DND-41 (cell line): ENCODE results near the gene GADD45A.
A peak's percentile ranks its signal among the peaks of the same experiment; 100 is the strongest.

Experiments
- ATAC-seq: fragments of 200-7000 bp; cut with Tn5 transposase; 3 replicates; pipeline ENCODE4 v1.9.1; 2021; ENCODE audit warnings: low read depth; ENCODE audit not compliant: insufficient read depth
- DNase-seq: peaks from one replicate; pipeline ENCODE4 v3.0.0-alpha.2; 2020
- H2AFZ ChIP-seq: 2 replicates; pipeline ENCODE4 v1.6.0; 2012; ENCODE audit warnings: low read depth, low read length
- H3K27ac ChIP-seq: 2 replicates; pipeline ENCODE4 v1.5.1; 2012; ENCODE audit warnings: low read length, inconsistent platforms
- H3K27me3 ChIP-seq: fragments of 200-600 bp; sonication (generic); 2 replicates; pipeline ENCODE4 v1.6.0; 2012; ENCODE audit warnings: low read length, mild to moderate bottlenecking, inconsistent platforms; ENCODE audit not compliant: insufficient read depth, poor library complexity
- H3K36me3 ChIP-seq: 2 replicates; pipeline ENCODE4 v1.5.1; 2012; ENCODE audit warnings: low read length, inconsistent platforms; ENCODE audit not compliant: insufficient read depth
- H3K4me1 ChIP-seq: 2 replicates; pipeline ENCODE4 v1.5.1; 2012; ENCODE audit warnings: mild to moderate bottlenecking, low read length; ENCODE audit not compliant: insufficient read depth
- H3K4me2 ChIP-seq: 2 replicates; pipeline ENCODE4 v1.6.0; 2012; ENCODE audit warnings: mild to moderate bottlenecking, moderate library complexity, low read length, inconsistent platforms; ENCODE audit not compliant: insufficient read depth
- H3K4me3 ChIP-seq, 2 experiments: fragments of 200-600 bp in 1 of 2; shearing (Covaris generic) in 1 of 2; 2 replicates each; pipeline ENCODE4 v1.5.1; 2012 to 2016; ENCODE audit warnings: inconsistent platforms in 2 of 2, low read length in 2 of 2, mild to moderate bottlenecking in 2 of 2, low read depth in 1 of 2, moderate library complexity in 1 of 2
- H3K79me2 ChIP-seq: 2 replicates; pipeline ENCODE4 v1.6.0; 2012; ENCODE audit warnings: low read length, inconsistent platforms; ENCODE audit not compliant: insufficient read depth
- H3K9ac ChIP-seq: 2 replicates; pipeline ENCODE4 v1.6.0; 2012; ENCODE audit warnings: low read depth, mild to moderate bottlenecking, inconsistent platforms, low read length, moderate library complexity
- H3K9me3 ChIP-seq: 2 replicates; pipeline ENCODE4 v1.5.1; 2012; ENCODE audit warnings: low read length, moderate library complexity, mild to moderate bottlenecking, inconsistent platforms; ENCODE audit not compliant: insufficient read depth, severe bottlenecking
- H4K20me1 ChIP-seq: 2 replicates; pipeline ENCODE4 v1.6.0; 2012; ENCODE audit warnings: low read length; ENCODE audit not compliant: insufficient read depth
- CTCF ChIP-seq: IDR thresholded peaks from 2 replicates; pipeline ENCODE4 v1.5.1; 2012; ENCODE audit warnings: borderline replicate concordance, low read length, moderate library complexity, mild to moderate bottlenecking; ENCODE audit not compliant: poor library complexity, severe bottlenecking; ENCODE audit errors: extremely low read depth
- EZH2 ChIP-seq: IDR thresholded peaks from 3 replicates; pipeline ENCODE4 v1.6.1; 2012; ENCODE audit warnings: borderline replicate concordance, low read depth, mild to moderate bottlenecking, moderate library complexity, low read length, inconsistent platforms; ENCODE audit not compliant: severe bottlenecking

Gene GADD45A

GRCh38 chr1:67736750-67737149 is 51.7 kb downstream of the GADD45A start:
- TF ChIP-seq EZH2: no peak
- no peak for TF ChIP-seq CTCF
- ATAC-seq (no peak), DNase-seq (no peak)
- Histone ChIP-seq H4K20me1 (no peaks in the 10 kb centered on the region), H3K36me3 (no peaks in the 10 kb centered on the region), H3K4me2 (peak overlapping the region; percentile 61), H3K4me3 (peak overlapping the region in 1 of 2 experiments; percentile 51; a peak in 2 of 4 replicates), H3K9me3 (no peaks in the 10 kb centered on the region), H3K9ac (peak overlapping the region; percentile 57), H3K27ac (peak overlapping the region; percentile 90), H3K79me2 (no peaks in the 10 kb centered on the region), H3K27me3 (no peaks in the 10 kb centered on the region), H3K4me1 (peaks cover 60% of the 10 kb centered on the region), H2AFZ (peak overlapping the region; percentile 75)

GRCh38 chr1:67737875-67738274 is 52.9 kb downstream of the GADD45A start:
- no peak for ATAC-seq
- Histone ChIP-seq H4K20me1 (no peaks in the 10 kb centered on the region), H3K4me3 (no peak overlapping the region), H3K9ac (no peak overlapping the region), H3K27me3 (no peaks in the 10 kb centered on the region), H3K27ac (no peak overlapping the region), H2AFZ (no peak overlapping the region), H3K9me3 (no peaks in the 10 kb centered on the region), H3K4me2 (no peak overlapping the region), H3K79me2 (no peaks in the 10 kb centered on the region), H3K36me3 (no peaks in the 10 kb centered on the region), H3K4me1 (peaks cover 49% of the 10 kb centered on the region)
- TF ChIP-seq EZH2 (no peak), CTCF (no peak)
- no peak for DNase-seq
